Chondrocyte (in vitro differentiated cells): ENCODE results near the gene CSPG5. TPM values are rescaled to one million over a fixed set of nuclear protein-coding genes. Genes with fewer than 3 reads are reported as not detected.

ENCODE experiments used
- DNase-seq: peaks from one replicate; pipeline ENCODE4 v3.0.0; 2021; ENCODE audit warnings: mixed read lengths, low spot score
- H3K27ac Mint-ChIP-seq: one replicate; pipeline ENCODE4 v1.8.0; 2021; ENCODE audit warnings: mild to moderate bottlenecking, moderate library complexity, mixed read lengths; ENCODE audit not compliant: unreplicated experiment
- H3K27me3 Mint-ChIP-seq: 2 replicates; pipeline ENCODE4 v1.8.0; 2021; ENCODE audit warnings: low read depth, mixed read lengths
- H3K36me3 Mint-ChIP-seq: 2 replicates; pipeline ENCODE4 v1.8.0; 2021; ENCODE audit warnings: low read depth, mixed read lengths
- H3K4me1 Mint-ChIP-seq: 2 replicates; pipeline ENCODE4 v1.8.0; 2021; ENCODE audit warnings: low read depth, mild to moderate bottlenecking, mixed read lengths
- H3K4me3 Mint-ChIP-seq: one replicate; pipeline ENCODE4 v1.8.0; 2021; ENCODE audit warnings: mild to moderate bottlenecking, moderate library complexity, mixed read lengths; ENCODE audit not compliant: unreplicated experiment
- H3K9me3 Mint-ChIP-seq: 2 replicates; pipeline ENCODE4 v1.8.0; 2021; ENCODE audit warnings: low read depth, mixed read lengths
- CTCF ChIP-seq: fragments of 200-600 bp; sonication (generic); IDR thresholded peaks from 2 replicates; pipeline ENCODE4 v1.5.0; 2021; ENCODE audit warnings: antibody characterized with exemption, mild to moderate bottlenecking, moderate library complexity
- total RNA-seq: library from RNA; stranded (reverse); gene quantifications from 3 replicates; pipeline ENCODE4 v1.2.1, GENCODE V29; 2021

Gene CSPG5
- total RNA-seq, 1 donor from 2014 or later, result 2.8 TPM

- Mint-ChIP-seq H3K4me1 (no peaks in the 10 kb centered on the region), H3K4me3 (no peak overlapping the region), H3K9me3 (no peaks in the 10 kb centered on the region), H3K36me3 (no peaks in the 10 kb centered on the region), H3K27me3 (peaks cover 3% of the 10 kb centered on the region), H3K27ac (no peak overlapping the region)
- no peak for TF ChIP-seq CTCF
- DNase-seq, result no peak
These were observed 37.0 kb downstream of the CSPG5 start for GRCh38 chr3:47541583-47542108.

- no peak for DNase-seq
- H3K27me3 Mint-ChIP-seq, result peaks cover 3% of the 10 kb centered on the region
These were observed 38.4 kb downstream of the CSPG5 start for GRCh38 chr3:47540281-47540680.

DNA sequence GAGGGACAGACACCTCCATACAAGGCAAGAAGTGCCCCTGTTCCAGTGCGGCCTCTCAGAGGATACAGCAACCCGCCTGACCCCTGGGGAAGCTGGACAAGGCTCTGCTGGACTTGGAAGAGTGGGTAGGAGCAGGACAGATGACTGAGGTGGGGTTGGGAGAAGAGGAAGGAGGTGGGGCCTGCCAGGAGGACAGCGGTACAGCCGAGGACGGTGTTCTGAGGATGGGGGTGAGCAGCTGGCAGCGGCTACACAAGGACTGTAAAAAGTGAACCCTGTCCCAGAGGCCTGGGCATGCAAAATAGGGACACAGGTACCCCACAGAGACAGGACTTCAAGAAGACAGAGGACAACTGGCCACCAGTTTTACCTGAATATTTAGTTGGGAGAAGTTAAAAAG, 41.7 kb downstream of the CSPG5 start:
- Mint-ChIP-seq H3K4me1 (no peaks in the 10 kb centered on the region), H3K9me3 (no peaks in the 10 kb centered on the region), H3K36me3 (no peaks in the 10 kb centered on the region), H3K4me3 (no peak overlapping the region), H3K27me3 (peaks cover 8% of the 10 kb centered on the region), H3K27ac (no peak overlapping the region)
- DNase-seq, result peak; percentile 71
- TF ChIP-seq CTCF, result no peak

More at GRCh38 chr3:47540281-47540680, 38.4 kb downstream of the CSPG5 start:
- H3K4me3 Mint-ChIP-seq, result no peak overlapping the region
- TF ChIP-seq CTCF, result no peak
- no peaks in the 10 kb centered on the region for H3K9me3 Mint-ChIP-seq
- no peak overlapping the region for H3K27ac Mint-ChIP-seq
- no peaks in the 10 kb centered on the region for H3K4me1 Mint-ChIP-seq
- no peaks in the 10 kb centered on the region for H3K36me3 Mint-ChIP-seq

- H3K4me3 Mint-ChIP-seq, result no peak overlapping the region
- H3K27me3 Mint-ChIP-seq, result peaks cover 8% of the 10 kb centered on the region
- TF ChIP-seq CTCF, result no peak
- no peaks in the 10 kb centered on the region for H3K4me1 Mint-ChIP-seq
- H3K36me3 Mint-ChIP-seq, result no peaks in the 10 kb centered on the region
- peak; percentile 66 for DNase-seq
- no peak overlapping the region for H3K27ac Mint-ChIP-seq
- no peaks in the 10 kb centered on the region for H3K9me3 Mint-ChIP-seq
These were observed 42.3 kb downstream of the CSPG5 start for GRCh38 chr3:47536221-47536891.

GRCh38 chr3:47533996-47534454, 44.6 kb downstream of the CSPG5 start:
- Mint-ChIP-seq H3K9me3 (no peaks in the 10 kb centered on the region), H3K27ac (no peak overlapping the region), H3K4me1 (no peaks in the 10 kb centered on the region), H3K36me3 (no peaks in the 10 kb centered on the region), H3K27me3 (peaks cover 8% of the 10 kb centered on the region), H3K4me3 (no peak overlapping the region)
- DNase-seq, result no peak
- TF ChIP-seq CTCF, result no peak
